HG03442 (cell line): ENCODE data around the gene STMND1.
"Not testable (repeated sequence)": the region's sequence is repeated elsewhere in the genome, so short reads cannot be mapped to it uniquely, and the experiment has no call there.

Source experiments
- ATAC-seq: cut with Tn5 transposase; IDR thresholded peaks from one replicate; pipeline ENCODE4 v1.9.1; 2021; ENCODE audit warnings: mild to moderate bottlenecking, moderate library complexity; ENCODE audit not compliant: unreplicated experiment

Gene STMND1

GRCh38 chr6:17101422-17102257 is at the start of gene STMND1:
STMND1 (plus strand) TSS chr6:17102050; CDS start chr6:17102258, 208 bp downstream.
- no peak for ATAC-seq

DNA sequence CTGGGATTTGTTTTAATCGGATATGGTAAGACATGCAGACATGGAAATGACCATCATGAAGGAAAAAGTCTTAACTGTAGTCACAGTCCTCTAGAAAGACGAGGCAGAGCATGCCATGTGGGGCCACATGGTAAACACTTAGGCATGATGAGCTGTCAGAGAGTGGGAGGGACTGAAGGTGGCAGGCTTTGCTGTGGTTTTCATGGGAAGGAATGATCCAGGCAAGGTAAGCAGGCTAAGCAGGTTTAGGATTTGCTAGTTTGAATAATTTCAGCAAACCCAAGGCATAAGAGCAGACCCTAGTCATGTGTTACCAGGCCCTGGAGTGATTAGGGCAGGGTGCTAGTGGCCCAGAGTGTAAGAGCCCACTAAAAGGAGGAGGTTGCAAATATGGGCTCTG is 47.2 kb upstream of the STMND1 start:
- ATAC-seq: no peak

GRCh38 chr6:17057322-17057721 is 44.5 kb upstream of the STMND1 start:
- ATAC-seq: no peak

DNA sequence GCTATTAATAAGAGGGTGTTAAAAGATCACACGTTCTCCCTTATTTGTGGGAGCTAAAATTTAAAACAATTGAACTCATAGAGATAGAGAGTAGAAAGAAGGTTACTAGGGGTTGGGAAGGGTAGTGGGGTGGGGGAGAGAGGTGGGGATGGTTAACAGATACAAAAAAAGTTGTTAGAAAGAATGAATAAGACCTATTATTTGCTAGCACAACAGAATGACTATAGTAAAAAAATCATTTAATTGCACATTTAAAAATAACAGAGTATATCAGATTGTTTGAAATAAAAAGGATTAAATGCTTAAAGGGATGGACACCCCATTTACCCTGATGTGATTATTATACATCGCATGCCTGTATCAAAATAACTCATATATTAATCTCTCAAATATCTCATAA is 43.3 kb upstream of the STMND1 start:
- no peak for ATAC-seq

DNA sequence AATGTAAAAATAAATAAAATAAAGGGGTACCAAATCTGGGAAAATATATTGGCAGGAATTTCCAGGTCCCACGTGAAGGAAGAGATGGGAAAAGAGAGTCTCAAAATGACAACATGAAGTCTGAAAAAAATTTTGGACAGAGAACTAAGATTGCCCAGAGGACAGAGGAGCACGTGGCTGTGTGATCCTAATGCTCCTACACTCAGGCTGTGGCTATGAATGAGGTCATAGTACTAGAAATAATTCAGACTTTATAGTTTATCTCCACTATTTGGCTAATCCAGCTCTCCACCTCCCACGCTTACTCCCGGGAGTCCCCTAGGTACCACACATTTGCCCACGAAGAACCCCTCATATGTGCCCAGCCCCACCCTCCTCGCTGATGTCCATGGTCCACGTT is 42.8 kb upstream of the STMND1 start:
- no peak for ATAC-seq

DNA sequence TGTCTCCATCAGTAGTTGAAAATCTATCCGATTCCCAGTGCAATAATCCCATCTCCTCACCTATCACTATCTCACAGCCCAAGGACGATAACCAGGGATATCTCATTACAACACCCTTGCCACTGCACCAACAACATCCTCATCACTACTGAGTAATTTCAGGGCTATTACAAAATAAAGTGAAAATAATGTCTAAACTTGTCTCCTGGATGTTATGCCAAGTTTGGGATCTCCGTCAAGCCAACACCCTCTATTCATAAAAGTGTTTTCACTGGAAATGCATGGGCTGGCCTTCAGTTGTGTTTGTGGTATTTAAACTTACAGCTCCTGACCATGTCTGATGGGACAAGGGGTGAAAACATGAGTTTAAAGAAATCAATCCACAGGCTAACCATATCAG is 42.0 kb upstream of the STMND1 start:
- no peak for ATAC-seq

GRCh38 chr6:17061097-17061496 is 40.8 kb upstream of the STMND1 start:
- no peak for ATAC-seq

- ATAC-seq: no peak
Observed at GRCh38 chr6:17062871-17063440, 38.9 kb upstream of the STMND1 start.

DNA sequence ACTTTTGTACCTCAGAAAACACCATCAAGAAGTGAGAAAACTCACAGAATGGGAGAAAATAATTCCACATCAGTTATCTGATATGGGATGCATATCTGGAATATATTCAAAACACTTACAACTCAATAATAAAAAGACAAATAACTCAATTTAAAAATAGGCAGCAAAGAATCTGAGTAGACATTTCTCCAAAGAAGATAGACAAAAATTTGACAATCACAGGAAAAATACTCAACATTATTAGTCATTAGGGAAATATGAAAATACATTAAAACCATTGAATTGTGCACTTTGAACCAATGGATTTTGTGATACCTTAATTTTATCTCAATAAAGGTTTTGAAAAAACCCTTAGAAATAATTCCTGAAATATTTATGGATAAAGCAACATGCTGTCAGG is 36.9 kb upstream of the STMND1 start:
- no peak for ATAC-seq

GRCh38 chr6:17066610-17067009 is 35.2 kb upstream of the STMND1 start:
- no peak for ATAC-seq

GRCh38 chr6:17068972-17069371 is 32.9 kb upstream of the STMND1 start:
- ATAC-seq: not testable (repeated sequence)

DNA sequence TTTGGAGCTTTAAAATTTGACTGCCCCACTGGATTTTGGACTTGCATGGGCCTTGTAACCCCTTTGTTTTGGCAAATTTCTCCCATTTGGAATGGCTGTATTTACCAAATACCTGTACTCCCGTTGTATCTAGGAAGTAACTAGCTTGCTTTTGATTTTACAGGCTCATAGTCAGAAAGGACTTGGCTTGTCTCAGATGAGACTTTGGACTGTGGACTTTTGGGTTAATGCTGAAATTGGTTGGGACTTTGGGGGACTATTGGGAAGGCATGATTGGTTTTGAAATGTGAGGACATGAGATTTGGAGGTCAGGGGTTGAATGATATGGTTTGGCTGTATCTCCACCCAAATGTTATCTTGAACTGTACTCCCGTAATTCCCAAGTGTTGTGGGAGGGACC is 31.4 kb upstream of the STMND1 start:
- ATAC-seq: not testable (repeated sequence)

GRCh38 chr6:17073596-17073995 is 28.3 kb upstream of the STMND1 start:
- ATAC-seq: not testable (repeated sequence)

DNA sequence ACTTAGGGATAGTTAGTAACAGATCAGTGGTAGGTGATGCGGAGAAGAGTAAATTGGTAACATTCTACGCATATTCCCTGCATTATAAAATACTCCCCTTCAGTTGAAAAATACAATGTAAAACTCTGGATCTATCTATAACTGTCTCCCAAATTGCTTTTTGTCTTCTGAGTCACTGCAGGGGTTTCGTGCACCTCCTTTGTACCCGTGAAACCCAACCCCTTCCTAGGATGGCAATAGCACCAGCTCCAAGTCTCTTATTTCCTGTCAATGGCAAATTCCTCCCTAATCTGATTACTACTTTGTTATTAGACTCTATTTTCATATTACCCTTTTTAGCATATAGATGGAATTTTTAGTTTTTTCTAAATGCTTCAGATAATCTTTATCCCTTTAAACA is 20.6 kb upstream of the STMND1 start:
- no peak for ATAC-seq

GRCh38 chr6:17081860-17082508 is 19.9 kb upstream of the STMND1 start:
- ATAC-seq: no peak

- ATAC-seq: no peak
Observed at GRCh38 chr6:17083397-17083796, 18.5 kb upstream of the STMND1 start.

GRCh38 chr6:17086469-17086868 is 15.4 kb upstream of the STMND1 start:
- ATAC-seq: no peak

- ATAC-seq: no peak
Observed at GRCh38 chr6:17088091-17088611, 13.7 kb upstream of the STMND1 start.

DNA sequence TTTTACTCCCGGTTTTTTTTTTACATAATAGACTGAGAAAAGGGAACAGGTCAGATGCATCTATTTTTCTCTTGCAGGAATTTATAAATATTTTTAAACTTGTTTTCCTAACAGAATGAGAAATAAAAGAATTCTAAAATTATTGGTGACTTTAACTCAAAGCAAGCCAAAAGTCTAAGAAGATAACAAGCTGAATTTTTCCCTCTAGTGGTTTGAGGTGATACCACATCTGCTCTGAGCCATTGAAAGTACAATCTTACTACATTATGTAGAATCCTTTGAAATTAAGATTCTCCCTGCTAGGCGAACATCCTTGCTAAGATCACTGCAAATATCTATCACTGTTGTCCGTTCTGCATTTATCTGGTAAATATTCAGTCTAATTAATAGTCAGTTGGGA is 10.7 kb upstream of the STMND1 start:
- ATAC-seq: no peak

GRCh38 chr6:17093686-17094085 is 8.2 kb upstream of the STMND1 start:
- no peak for ATAC-seq

- ATAC-seq: no peak
Observed at GRCh38 chr6:17096096-17096495, 5.8 kb upstream of the STMND1 start.

GRCh38 chr6:17096652-17097051 is 5.2 kb upstream of the STMND1 start:
- ATAC-seq: no peak
